Aorta (tissue), 5 donors: Measurements from ENCODE around the gene B3GNT2. TPM values are rescaled to one million over a fixed set of nuclear protein-coding genes. Genes with fewer than 3 reads are reported as not detected.
A peak's percentile ranks its signal among the peaks of the same experiment; 100 is the strongest.
"Not testable (repeated sequence)": the region's sequence is repeated elsewhere in the genome, so short reads cannot be mapped to it uniquely, and the experiment has no call there.

Source experiments
- ATAC-seq: fragments of 200-7000 bp; cut with Tn5 transposase; one replicate; pipeline ENCODE4 v1.9.1; 2022; ENCODE audit warnings: moderate library complexity; ENCODE audit not compliant: low FRiP score
- DNase-seq, 2 donors: peaks; one replicate each; pipeline ENCODE4 v3.0.0-alpha.2; 2020
- H3K27ac ChIP-seq, 2 donors: one replicate each; pipeline ENCODE4 v1.5.1; 2013; ENCODE audit warnings: low read length in 2 of 2, mild to moderate bottlenecking in 2 of 2, moderate library complexity in 2 of 2, control low read depth in 1 of 2, inconsistent platforms in 1 of 2, low read depth in 1 of 2
- H3K27me3 ChIP-seq, 2 donors: one replicate each; pipeline ENCODE4 v1.6.1; 2013; ENCODE audit warnings: control low read depth in 1 of 2, low read length in 1 of 2, mild to moderate bottlenecking in 1 of 2, moderate library complexity in 1 of 2; ENCODE audit not compliant: insufficient read depth in 2 of 2, control insufficient read depth in 1 of 2
- H3K36me3 ChIP-seq, 2 donors: one replicate each; pipeline ENCODE4 v1.6.1; 2013; ENCODE audit warnings: control low read depth in 1 of 2, low read length in 1 of 2, mild to moderate bottlenecking in 1 of 2; ENCODE audit not compliant: insufficient read depth in 2 of 2, control insufficient read depth in 1 of 2
- H3K4me1 ChIP-seq, 2 donors: one replicate each; pipeline ENCODE4 v1.6.1; 2013; ENCODE audit warnings: low read length in 2 of 2, control low read depth in 1 of 2, mild to moderate bottlenecking in 1 of 2, moderate library complexity in 1 of 2; ENCODE audit not compliant: insufficient read depth in 2 of 2, control insufficient read depth in 1 of 2
- H3K4me3 ChIP-seq, 2 donors: one replicate each; pipeline ENCODE4 v1.5.1; 2013; ENCODE audit warnings: low read length in 2 of 2, control low read depth in 1 of 2, mild to moderate bottlenecking in 1 of 2
- H3K9me3 ChIP-seq: one replicate; pipeline ENCODE4 v1.6.1; 2013; ENCODE audit warnings: mild to moderate bottlenecking, low read length; ENCODE audit not compliant: control insufficient read depth
- WGBS, 2 donors: extraction: QIAGEN DNeasy Blood & Tissue Kit; methylation state at CpG; one replicate each; pipeline ENCODE4 v1.1.7; 2013; 5-methylcytosine and 5-hydroxymethylcytosine counted together
- intact Hi-C, 2 donors: fragments of 100-400 bp; cut with DNase I; formaldehyde crosslinking; loops; one replicate each; pipeline versions ENCODE4 v1.14.2 to v1.15.0; 2022
- polyA plus RNA-seq, 2 donors: library from polyadenylated mRNA; stranded (reverse); fragments of 200-250 nt; gene quantifications; one replicate each; pipeline ENCODE4 v1.2.3, GENCODE V29; 2013
- total RNA-seq, 2 donors: library from RNA; stranded (reverse); fragmentation: NEBNext Ultra II Directional; extraction: Animal tissue kit (Norgen Biotek cat#: 25700); gene quantifications; one replicate each; pipeline ENCODE4 v1.2.1, GENCODE V29; 2021
- donor health status: healthy with polysubstance abuse.
- donor health status: Bipolar disorder and iron deficiency.
- donor health status: DM: no; HTN: no; CAD: no.
- donor health status: DM: no; HTN: no; CAD: no.
- donor health status: DM: yes; HTN: yes; CAD: no.

The B3GNT2 gene
- total and polyA plus RNA-seq, 4 donors: 16.4 to 29.1 (median 21.5) TPM

GRCh38 chr2:62158444-62159121 lies 37.3 kb upstream of the B3GNT2 start:
- intact Hi-C loops: no loop called here
- peaks cover 2 to 9% of the 10 kb centered on the region in 2 donors for H3K4me1 ChIP-seq
- ATAC-seq (no peak), DNase-seq (no peak)
- H3K36me3 ChIP-seq: no peaks in the 10 kb centered on the region
- H3K27ac ChIP-seq: no peak overlapping the region
- H3K4me3 ChIP-seq: no peak overlapping the region
- 32 to 34% methylated on average over 9 of the region's 9 CpGs for whole genome bisulfite sequencing, 2 donors
- H3K27me3 ChIP-seq: no peaks in the 10 kb centered on the region
- H3K9me3 ChIP-seq: no peaks in the 10 kb centered on the region

GRCh38 chr2:62160691-62161090 lies 35.2 kb upstream of the B3GNT2 start:
- WGBS, 2 donors: 97 to 99% methylated on average over 9 of the region's 9 CpGs
- not testable (repeated sequence) for H3K4me1 ChIP-seq, DNase-seq, H3K27me3 ChIP-seq, H3K9me3 ChIP-seq, H3K27ac ChIP-seq, H3K36me3 ChIP-seq, ATAC-seq, H3K4me3 ChIP-seq
- intact Hi-C loops: loop anchor here in 1 of 2 donors (10.0 kb wide), 1 partner anchor 246 kb away; no protein-coding TSS in a partner anchor

DNA sequence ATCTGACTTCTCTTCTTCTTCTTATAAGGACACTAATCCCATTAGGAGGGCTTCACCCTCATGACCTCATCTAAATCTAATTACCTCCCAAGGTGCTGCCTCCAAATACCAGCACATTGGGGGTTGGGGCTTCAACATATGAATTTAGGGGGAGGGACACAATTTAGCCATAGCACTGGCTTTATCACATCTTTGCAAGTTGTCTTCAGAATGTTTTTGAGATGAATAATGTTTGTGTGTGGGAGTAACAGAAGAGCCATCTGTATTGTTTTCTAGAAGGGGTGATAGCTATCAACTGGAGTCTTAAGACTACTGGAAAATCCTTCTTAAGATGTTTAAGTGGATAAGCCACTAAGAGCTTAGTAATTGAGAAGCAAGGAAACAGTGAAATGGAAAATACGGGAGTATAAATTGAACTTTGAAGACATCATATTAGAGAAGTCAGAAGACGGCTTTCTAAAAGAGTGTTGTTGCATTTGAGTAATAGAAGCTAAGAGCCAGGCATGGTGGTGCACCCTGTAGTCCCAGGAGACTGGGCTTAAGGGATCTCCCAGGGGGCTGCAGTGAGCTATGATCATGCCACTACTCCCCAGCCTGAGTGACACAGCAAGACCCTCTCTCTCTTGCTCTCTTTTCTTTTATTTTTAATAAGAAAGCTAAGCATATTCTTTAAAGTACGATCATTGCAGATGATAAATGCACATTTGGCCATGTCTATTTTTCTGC lies 32.6 kb upstream of the B3GNT2 start:
- Histone ChIP-seq H3K27ac (no peak overlapping the region), H3K9me3 (no peaks in the 10 kb centered on the region), H3K27me3 (no peaks in the 10 kb centered on the region), H3K36me3 (no peaks in the 10 kb centered on the region), H3K4me1 (peaks cover under 1 to 2% of the 10 kb centered on the region in 2 donors), H3K4me3 (no peak overlapping the region)
- ATAC-seq: no peak
- no peak for DNase-seq
- intact Hi-C loops: loop anchor here in 1 of 2 donors (10.0 kb wide), 1 partner anchor 248 kb away; no protein-coding TSS in a partner anchor
- 94% methylated on average over 3 of the region's 3 CpGs for WGBS, 2 donors

GRCh38 chr2:62163834-62164233 lies 32.1 kb upstream of the B3GNT2 start:
- Histone ChIP-seq H3K4me1 (peaks cover 0 to 2% of the 10 kb centered on the region in 2 donors), H3K4me3 (no peak overlapping the region), H3K36me3 (no peaks in the 10 kb centered on the region), H3K27ac (no peak overlapping the region), H3K27me3 (no peaks in the 10 kb centered on the region), H3K9me3 (no peaks in the 10 kb centered on the region)
- ATAC-seq (no peak), DNase-seq (no peak)
- WGBS, 2 donors: 73 to 78% methylated on average over 2 of the region's 2 CpGs
- intact Hi-C loops: loop anchor here in 1 of 2 donors (10.0 kb wide), 1 partner anchor 249 kb away; no protein-coding TSS in a partner anchor

GRCh38 chr2:62175728-62176127 lies 20.2 kb upstream of the B3GNT2 start:
- H3K27ac ChIP-seq: no peak overlapping the region
- H3K9me3 ChIP-seq: no peaks in the 10 kb centered on the region
- 94 to 98% methylated on average over 4 of the region's 4 CpGs for WGBS, 2 donors
- intact Hi-C loops: no loop called here
- H3K4me3 ChIP-seq: no peak overlapping the region
- DNase-seq (no peak), ATAC-seq (no peak)
- no peaks in the 10 kb centered on the region for H3K27me3 ChIP-seq
- no peaks in the 10 kb centered on the region for H3K36me3 ChIP-seq
- H3K4me1 ChIP-seq: peaks cover 0 to 6% of the 10 kb centered on the region in 2 donors

DNA sequence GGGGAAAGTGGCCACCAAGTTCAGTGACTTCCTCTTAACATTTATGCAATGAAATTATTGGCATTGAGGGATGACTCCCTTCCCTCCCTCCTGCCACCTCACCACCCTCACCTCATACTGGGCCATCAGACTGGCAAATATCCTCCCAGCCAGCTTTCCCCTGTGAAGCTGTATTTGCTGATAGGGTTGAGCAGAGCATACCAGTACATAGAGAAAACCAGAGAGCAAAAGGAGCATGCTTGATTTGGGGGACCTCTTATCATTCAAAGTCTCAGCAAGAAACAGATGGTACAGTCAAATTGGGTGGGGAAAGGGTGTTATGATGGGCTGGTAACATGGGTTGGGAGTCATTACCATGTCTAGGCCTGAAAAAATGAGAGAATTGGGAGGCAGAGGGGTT lies 19.1 kb upstream of the B3GNT2 start:
- Histone ChIP-seq H3K9me3 (no peaks in the 10 kb centered on the region), H3K36me3 (no peaks in the 10 kb centered on the region), H3K27me3 (no peaks in the 10 kb centered on the region), H3K27ac (no peak overlapping the region), H3K4me1 (peaks cover 0 to 6% of the 10 kb centered on the region in 2 donors), H3K4me3 (no peak overlapping the region)
- ATAC-seq (no peak), DNase-seq (no peak)
- intact Hi-C loops: no loop called here

- Histone ChIP-seq H3K36me3 (no peaks in the 10 kb centered on the region), H3K27me3 (no peaks in the 10 kb centered on the region), H3K9me3 (no peaks in the 10 kb centered on the region), H3K4me3 (no peak overlapping the region), H3K27ac (no peak overlapping the region), H3K4me1 (peaks cover 0 to 6% of the 10 kb centered on the region in 2 donors)
- DNase-seq: no peak
- intact Hi-C loops: no loop called here
- no peak for ATAC-seq
- 97 to 98% methylated on average over 4 of the region's 4 CpGs for WGBS, 2 donors
Measured at GRCh38 chr2:62177392-62178049, 18.4 kb upstream of the B3GNT2 start.

DNA sequence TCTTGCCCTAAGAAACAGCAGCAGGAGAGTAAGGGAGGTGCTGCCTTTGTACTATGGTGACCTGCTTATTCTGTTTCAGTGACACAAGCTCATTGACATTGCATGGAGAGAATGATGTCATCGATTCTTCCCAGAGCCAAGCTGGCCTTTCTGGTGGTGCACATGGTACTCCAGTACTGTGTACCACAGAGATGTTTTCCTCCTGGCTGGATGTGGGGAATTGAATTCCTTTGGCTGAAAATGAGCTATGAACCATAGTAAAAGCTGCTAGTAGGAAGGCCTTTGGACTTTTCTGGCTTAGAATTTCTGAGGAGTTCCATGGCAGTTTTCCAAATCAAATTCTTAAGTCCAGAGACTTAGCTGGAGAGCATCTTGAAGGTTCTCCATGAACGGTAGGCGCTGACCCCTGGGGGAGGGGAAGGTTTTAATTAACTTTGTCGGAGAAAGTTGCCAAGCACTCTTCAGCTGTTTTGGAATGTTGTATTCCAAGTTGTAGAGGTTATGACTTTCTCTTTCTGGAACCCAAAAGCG lies 17.1 kb upstream of the B3GNT2 start:
- intact Hi-C loops: no loop called here
- DNase-seq (no peak), ATAC-seq (peak; percentile 85)
- Histone ChIP-seq H3K4me3 (no peak overlapping the region), H3K4me1 (peaks cover 0 to 6% of the 10 kb centered on the region in 2 donors), H3K27ac (peak overlapping the region; percentile 61 to 94), H3K9me3 (no peaks in the 10 kb centered on the region), H3K27me3 (no peaks in the 10 kb centered on the region), H3K36me3 (no peaks in the 10 kb centered on the region)
- WGBS, 2 donors: 15 to 16% methylated on average over 5 of the region's 5 CpGs
